GM12873 (cell line): ENCODE results near the gene SULT1C4.
A peak's percentile ranks its signal among the peaks of the same experiment; 100 is the strongest.

Source experiments
- TF ChIP-seq, protein P1 (sequence below): IDR thresholded peaks from 2 replicates; pipeline ENCODE4 v1.5.1; 2012; ENCODE audit warnings: low read depth, mild to moderate bottlenecking, moderate library complexity, low read length, control low read depth; ENCODE audit not compliant: insufficient read depth; ENCODE audit errors: missing control alignments

The SULT1C4 gene

DNA sequence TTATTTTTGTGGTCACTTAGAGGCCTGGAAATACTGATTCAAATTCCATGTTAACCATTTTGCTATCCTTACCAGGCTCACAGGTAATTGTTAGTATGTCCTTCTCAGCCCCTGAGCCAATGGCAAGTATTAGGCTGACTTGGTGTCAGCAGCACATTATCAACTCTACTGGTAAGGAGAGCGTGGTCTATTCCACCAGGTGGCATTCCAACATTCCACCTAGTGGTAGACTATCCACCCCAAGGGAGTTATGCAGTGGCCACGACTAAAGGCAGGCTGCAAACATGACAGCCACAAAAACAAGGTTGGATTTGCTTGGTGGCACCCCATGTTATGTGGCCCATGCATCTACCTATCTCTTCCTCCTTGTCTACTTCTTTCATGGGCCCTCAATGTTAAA lies 39.5 kb downstream of the SULT1C4 start:
- TF ChIP-seq, protein P1, sequence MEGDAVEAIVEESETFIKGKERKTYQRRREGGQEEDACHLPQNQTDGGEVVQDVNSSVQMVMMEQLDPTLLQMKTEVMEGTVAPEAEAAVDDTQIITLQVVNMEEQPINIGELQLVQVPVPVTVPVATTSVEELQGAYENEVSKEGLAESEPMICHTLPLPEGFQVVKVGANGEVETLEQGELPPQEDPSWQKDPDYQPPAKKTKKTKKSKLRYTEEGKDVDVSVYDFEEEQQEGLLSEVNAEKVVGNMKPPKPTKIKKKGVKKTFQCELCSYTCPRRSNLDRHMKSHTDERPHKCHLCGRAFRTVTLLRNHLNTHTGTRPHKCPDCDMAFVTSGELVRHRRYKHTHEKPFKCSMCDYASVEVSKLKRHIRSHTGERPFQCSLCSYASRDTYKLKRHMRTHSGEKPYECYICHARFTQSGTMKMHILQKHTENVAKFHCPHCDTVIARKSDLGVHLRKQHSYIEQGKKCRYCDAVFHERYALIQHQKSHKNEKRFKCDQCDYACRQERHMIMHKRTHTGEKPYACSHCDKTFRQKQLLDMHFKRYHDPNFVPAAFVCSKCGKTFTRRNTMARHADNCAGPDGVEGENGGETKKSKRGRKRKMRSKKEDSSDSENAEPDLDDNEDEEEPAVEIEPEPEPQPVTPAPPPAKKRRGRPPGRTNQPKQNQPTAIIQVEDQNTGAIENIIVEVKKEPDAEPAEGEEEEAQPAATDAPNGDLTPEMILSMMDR = peak; percentile 28

DNA sequence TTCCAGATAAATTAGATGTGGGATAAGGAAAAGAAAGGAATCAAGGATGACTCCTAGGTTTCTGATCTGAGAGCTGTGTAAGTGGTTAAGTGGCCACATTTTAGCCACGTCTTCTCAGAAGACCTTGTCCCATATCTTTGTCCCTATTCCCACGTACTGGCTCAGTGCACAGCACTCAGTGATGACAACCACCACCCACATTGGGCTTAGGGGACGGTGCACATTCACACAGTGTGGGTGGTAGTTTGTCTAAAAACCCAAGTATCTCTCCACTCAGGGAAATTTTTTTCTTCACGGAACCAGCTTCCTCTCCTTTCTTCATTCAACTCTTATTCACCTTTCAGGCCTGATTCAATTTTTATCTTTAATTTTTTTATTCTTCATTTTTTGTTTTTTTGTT lies 40.7 kb downstream of the SULT1C4 start:
- TF ChIP-seq, protein P1 = no peak

DNA sequence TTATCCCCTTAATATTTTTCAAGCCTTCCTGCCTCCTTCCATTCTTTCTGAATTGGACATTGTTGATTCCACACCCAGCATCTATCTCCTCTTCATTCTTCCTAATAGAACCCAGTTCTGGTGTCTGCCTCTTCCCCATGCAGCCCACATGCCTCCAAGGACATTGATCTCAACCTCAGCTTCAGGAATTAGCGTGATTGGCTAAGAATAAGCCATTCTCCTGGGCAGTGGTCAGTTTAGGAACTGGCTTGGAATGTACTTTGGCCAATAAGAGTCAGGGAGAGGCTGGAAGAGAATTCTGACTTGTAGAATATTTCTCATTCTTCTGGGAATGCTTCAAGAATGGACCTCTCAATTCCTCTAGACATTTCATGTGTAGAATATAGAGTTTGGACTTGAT lies 45.3 kb downstream of the SULT1C4 start:
- TF ChIP-seq, protein P1 = no peak

DNA sequence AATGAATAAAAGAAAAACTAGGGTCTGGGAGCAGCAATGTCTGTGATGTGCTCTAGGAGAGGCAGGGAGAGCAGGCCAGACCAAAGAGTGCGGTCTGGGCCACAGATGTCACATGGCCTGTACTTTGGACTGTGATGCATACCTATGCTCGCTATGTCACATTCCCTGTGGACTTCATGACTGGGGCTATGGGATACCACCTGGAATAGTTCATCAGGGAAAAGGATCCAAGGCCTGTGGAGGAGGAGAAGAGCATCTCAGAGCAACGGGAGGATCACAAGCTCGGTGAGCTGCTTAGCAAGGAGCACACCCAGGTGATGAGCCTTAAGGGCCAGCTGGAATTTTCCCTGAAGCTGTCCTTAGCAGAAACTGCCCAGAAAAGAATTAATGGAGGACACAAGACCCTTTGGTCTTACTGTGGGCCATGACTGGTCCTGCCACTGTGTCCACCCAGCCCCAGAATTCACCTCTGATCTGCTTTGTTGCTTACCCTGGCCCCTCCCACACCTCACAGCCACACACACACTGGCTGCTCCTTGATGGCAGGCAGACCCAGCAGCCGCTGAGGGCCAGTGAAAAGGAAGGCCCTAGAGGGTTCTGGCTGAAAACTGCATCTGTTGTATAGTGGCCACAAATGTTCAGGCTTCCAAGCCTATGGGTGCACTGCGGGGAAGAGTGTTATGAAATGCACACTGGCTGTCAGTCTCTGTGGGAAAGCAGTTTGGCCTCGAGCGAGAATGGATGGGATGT lies 45.9 kb downstream of the SULT1C4 start:
- TF ChIP-seq, protein P1 = no peak

- TF ChIP-seq, protein P1 = no peak
Measured at GRCh38 chr2:108428286-108429009, 50.7 kb downstream of the SULT1C4 start.

DNA sequence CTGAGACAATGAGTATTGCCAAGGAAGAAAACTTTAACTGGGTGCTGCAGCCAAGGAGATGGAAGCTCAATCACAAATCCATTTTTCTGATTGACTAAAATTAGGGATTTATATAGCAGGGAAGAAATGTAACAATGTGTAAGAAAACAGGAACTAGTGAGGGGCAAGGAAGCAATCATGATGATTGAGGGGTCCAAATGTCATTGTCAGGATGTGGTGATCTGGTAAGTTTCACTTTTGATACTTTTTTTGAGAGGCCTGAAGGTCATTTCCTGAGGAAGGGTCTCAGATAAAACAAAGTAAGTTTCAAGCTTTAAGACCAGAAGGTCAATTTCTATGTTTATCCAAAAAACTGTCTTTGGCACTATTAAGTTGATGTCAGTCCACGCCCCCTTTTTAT lies 59.2 kb downstream of the SULT1C4 start:
- TF ChIP-seq, protein P1 = no peak
